ENCODE measurements around the gene ABCC1.

GRCh38 chr16:15972046-15972868 is 22.8 kb downstream of the ABCC1 start:
- TF ChIP-seq, protein P1, sequence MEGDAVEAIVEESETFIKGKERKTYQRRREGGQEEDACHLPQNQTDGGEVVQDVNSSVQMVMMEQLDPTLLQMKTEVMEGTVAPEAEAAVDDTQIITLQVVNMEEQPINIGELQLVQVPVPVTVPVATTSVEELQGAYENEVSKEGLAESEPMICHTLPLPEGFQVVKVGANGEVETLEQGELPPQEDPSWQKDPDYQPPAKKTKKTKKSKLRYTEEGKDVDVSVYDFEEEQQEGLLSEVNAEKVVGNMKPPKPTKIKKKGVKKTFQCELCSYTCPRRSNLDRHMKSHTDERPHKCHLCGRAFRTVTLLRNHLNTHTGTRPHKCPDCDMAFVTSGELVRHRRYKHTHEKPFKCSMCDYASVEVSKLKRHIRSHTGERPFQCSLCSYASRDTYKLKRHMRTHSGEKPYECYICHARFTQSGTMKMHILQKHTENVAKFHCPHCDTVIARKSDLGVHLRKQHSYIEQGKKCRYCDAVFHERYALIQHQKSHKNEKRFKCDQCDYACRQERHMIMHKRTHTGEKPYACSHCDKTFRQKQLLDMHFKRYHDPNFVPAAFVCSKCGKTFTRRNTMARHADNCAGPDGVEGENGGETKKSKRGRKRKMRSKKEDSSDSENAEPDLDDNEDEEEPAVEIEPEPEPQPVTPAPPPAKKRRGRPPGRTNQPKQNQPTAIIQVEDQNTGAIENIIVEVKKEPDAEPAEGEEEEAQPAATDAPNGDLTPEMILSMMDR (conservative IDR thresholded peaks at IDR 0.05; ENCODE audit: low read depth, low read length) = no peak
- no peak for TF ChIP-seq POLR2A (IDR thresholded peaks at IDR 0.05; ENCODE audit: low read depth, low read length)
- no peak for TF ChIP-seq RCOR1 (IDR thresholded peaks at IDR 0.05; ENCODE audit: insufficient replicate concordance, low read length)
- no peak for TF ChIP-seq RFX5 (IDR thresholded peaks at IDR 0.05; ENCODE audit: low read depth, low read length)
- TF ChIP-seq RAD21 (IDR thresholded peaks at IDR 0.05; ENCODE audit: low read length) = no peak
- no peak for TF ChIP-seq BHLHE40 (IDR thresholded peaks at IDR 0.05; ENCODE audit: low read depth, low read length)
- TF ChIP-seq, protein P2, sequence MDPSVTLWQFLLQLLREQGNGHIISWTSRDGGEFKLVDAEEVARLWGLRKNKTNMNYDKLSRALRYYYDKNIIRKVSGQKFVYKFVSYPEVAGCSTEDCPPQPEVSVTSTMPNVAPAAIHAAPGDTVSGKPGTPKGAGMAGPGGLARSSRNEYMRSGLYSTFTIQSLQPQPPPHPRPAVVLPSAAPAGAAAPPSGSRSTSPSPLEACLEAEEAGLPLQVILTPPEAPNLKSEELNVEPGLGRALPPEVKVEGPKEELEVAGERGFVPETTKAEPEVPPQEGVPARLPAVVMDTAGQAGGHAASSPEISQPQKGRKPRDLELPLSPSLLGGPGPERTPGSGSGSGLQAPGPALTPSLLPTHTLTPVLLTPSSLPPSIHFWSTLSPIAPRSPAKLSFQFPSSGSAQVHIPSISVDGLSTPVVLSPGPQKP (IDR thresholded peaks at IDR 0.05; ENCODE audit: borderline replicate concordance, low read depth, low read length) = no peak
- TF ChIP-seq MAZ (IDR thresholded peaks at IDR 0.05; ENCODE audit: borderline replicate concordance, low read depth, low read length) = no peak
- TF ChIP-seq, protein P3, sequence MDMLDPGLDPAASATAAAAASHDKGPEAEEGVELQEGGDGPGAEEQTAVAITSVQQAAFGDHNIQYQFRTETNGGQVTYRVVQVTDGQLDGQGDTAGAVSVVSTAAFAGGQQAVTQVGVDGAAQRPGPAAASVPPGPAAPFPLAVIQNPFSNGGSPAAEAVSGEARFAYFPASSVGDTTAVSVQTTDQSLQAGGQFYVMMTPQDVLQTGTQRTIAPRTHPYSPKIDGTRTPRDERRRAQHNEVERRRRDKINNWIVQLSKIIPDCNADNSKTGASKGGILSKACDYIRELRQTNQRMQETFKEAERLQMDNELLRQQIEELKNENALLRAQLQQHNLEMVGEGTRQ (IDR thresholded peaks at IDR 0.05; ENCODE audit: low read depth, low read length) = no peak
- TF ChIP-seq CEBPB (IDR thresholded peaks at IDR 0.05; ENCODE audit: low read depth, low read length) = no peak

Measured in IMR-90 (cell line).